Measurements from ENCODE around the gene WDR38. TPM values are rescaled to one million over a fixed set of nuclear protein-coding genes. Genes with fewer than 3 reads are reported as not detected.

The WDR38 gene
- total RNA-seq, 6 experiments from 2014 or later = not detected

GRCh38 chr9:124839612-124840299, 13.5 kb upstream of the WDR38 start:
- Histone ChIP-seq H3K36me3 (no peaks in the 10 kb centered on the region), H3K9me3 (no peaks in the 10 kb centered on the region), H3K4me1 (no peaks in the 10 kb centered on the region), H3K27ac (no peak overlapping the region), H3K27me3 (no peaks in the 10 kb centered on the region), H3K4me3 (no peak overlapping the region)
- ATAC-seq (peak in 2 of 4 donors; percentile 10 to 30), DNase-seq (no peak)
- intact Hi-C loops (cut with DNase I) = no loop called here
- TF ChIP-seq POLR2A (IDR thresholded peaks at IDR 0.05) (no peak), CTCF (IDR thresholded peaks at IDR 0.05) (peak; percentile 11 to 29 (median 24))
- 52% methylated on average over 6 of the region's 12 CpGs for WGBS (ENCODE audit: insufficient coverage, low coverage, low lambda C conversion rate, missing lambda C conversion rate)

DNA sequence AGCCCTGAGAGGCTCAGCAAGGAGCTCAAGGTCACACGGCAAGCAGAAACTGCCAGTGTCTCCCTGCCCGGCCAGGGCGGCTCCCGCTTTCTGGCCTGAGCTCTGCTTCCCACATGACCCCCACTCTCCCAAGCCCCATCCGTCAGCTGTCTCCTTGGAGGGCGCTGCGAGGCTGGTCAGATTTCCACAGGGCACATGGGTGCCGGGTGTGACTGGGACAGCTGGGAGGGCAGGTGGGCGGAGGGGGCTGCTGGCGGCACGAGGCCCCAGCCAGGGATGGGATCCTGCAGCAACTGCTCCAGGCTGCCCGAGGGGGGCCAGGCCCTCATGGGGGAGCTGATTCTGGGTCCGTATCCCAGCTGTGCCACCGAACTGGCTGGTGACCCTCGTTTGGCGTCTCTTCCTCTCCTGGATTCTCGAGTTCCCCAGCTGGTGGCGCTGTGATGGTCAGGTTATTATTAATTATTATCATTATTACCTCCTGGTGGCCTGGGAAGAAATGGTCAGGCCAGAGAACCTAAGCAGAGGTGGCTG, 12.9 kb upstream of the WDR38 start:
- WGBS (ENCODE audit: insufficient coverage, low coverage, low lambda C conversion rate, missing lambda C conversion rate) = 76% methylated on average over 5 of the region's 18 CpGs
- ATAC-seq = peak in 1 of 4 donors; percentile 25
- TF ChIP-seq CTCF (IDR thresholded peaks at IDR 0.05) (peak in 1 of 4 donors; percentile 10), POLR2A (IDR thresholded peaks at IDR 0.05) (no peak)

DNA sequence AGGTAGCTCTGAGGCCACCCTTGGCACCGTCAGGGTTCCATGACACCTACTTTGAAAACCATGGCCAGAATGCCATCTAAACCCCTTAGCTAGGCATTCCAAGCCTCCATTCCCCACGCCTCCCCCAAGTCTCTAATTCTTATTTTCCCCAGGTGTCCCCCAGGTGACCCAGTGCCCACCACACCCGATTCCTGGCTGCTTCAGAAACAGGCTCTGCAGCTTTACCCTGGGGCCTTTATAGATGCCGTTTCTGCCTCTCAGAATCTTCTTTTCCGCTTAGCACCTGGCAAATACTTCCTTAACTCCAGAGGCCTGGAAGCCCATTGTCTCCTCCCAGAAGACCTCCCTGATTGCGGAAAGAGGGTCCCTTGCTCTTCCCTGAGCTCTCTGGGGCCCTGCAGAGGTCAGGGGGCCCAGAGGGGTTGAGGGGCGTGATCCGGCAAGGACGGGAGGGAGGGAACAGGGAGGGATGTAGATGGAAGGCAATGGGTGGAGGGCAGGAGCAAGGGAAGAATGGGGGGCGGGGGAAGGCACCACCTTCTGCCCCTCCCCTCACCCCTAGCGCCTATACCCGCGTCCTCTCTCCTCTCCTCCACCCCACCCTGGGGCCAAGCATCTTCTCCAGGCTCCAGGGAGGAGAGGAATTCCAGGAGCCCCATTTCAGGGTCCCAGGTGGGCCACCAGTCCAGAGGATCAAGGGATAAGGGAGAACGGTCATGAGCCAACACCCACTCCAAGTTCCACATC, 12.0 kb upstream of the WDR38 start:
- Histone ChIP-seq H3K27me3 (no peaks in the 10 kb centered on the region), H3K4me3 (no peak overlapping the region), H3K36me3 (no peaks in the 10 kb centered on the region), H3K9me3 (no peaks in the 10 kb centered on the region), H3K27ac (no peak overlapping the region), H3K4me1 (no peaks in the 10 kb centered on the region)
- ATAC-seq (no peak), DNase-seq (no peak)
- no peak for TF ChIP-seq POLR2A (IDR thresholded peaks at IDR 0.05)
- no peak for TF ChIP-seq CTCF (IDR thresholded peaks at IDR 0.05)
- WGBS (ENCODE audit: insufficient coverage, low coverage, low lambda C conversion rate, missing lambda C conversion rate) = 82% methylated on average over 9 of the region's 14 CpGs
- intact Hi-C loops (cut with DNase I) = no loop called here

More for the DNA sequence above, 12.9 kb upstream of the WDR38 start:
- H3K27ac ChIP-seq = no peak overlapping the region
- DNase-seq = no peak
- H3K9me3 ChIP-seq = no peaks in the 10 kb centered on the region
- no peaks in the 10 kb centered on the region for H3K27me3 ChIP-seq
- no peak overlapping the region for H3K4me3 ChIP-seq
- H3K4me1 ChIP-seq = no peaks in the 10 kb centered on the region
- no peaks in the 10 kb centered on the region for H3K36me3 ChIP-seq
- intact Hi-C loops (cut with DNase I) = no loop called here

DNA sequence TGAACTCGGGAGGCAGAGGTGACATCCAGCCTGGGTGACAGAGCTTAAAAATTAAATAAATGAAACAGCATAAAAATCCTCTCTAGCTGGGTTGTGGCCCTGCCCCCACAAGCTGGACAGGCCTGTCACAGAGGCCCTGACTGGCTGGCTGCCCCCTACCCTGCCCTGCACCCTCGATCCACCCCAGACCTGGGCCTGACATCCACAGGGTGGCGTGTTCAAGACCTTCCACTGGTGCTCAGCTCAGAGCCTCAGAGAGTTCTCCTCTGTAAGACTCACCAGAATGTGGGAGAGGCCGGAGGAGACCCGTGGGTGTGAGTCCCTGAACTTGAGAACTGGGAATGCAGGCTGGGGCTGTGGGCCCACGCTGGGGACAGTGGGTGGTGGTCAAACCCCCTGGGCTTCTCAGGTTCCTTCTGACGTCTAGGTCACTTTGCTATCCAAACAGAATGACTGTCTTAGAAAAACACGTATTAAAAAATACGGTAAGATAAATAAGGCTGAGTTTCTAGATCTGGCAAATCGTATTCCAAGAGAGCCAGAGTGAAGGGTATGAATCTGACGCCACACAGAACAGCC, 9.7 kb upstream of the WDR38 start:
- Histone ChIP-seq H3K27me3 (no peaks in the 10 kb centered on the region), H3K4me3 (no peak overlapping the region), H3K9me3 (no peaks in the 10 kb centered on the region), H3K4me1 (no peaks in the 10 kb centered on the region), H3K27ac (no peak overlapping the region), H3K36me3 (no peaks in the 10 kb centered on the region)
- TF ChIP-seq CTCF (IDR thresholded peaks at IDR 0.05) = no peak
- TF ChIP-seq POLR2A (IDR thresholded peaks at IDR 0.05) = no peak
- 75% methylated on average over 6 of the region's 11 CpGs for WGBS (ENCODE audit: insufficient coverage, low coverage, low lambda C conversion rate, missing lambda C conversion rate)
- peak in 1 of 4 donors; percentile 28 for ATAC-seq
- intact Hi-C loops (cut with DNase I) = no loop called here
- no peak for DNase-seq

Measured in right lobe of liver (tissue), 6 donors.